Psoas muscle (tissue), 8 donors: Measurements from ENCODE around the gene NDUFA8. TPM values are rescaled to one million over a fixed set of nuclear protein-coding genes. Genes with fewer than 3 reads are reported as not detected.

Experiments used
- ATAC-seq, 4 donors: fragments of 200-7000 bp; cut with Tn5 transposase; one replicate each; pipeline ENCODE4 v1.9.1; 2020; ENCODE audit warnings: moderate library complexity in 3 of 4, mild to moderate bottlenecking in 2 of 4
- DNase-seq, 2 donors: peaks; one replicate each; pipeline ENCODE4 v3.0.0-alpha.2; 2020
- H3K27ac ChIP-seq: fragments of 200-600 bp; one replicate; pipeline ENCODE4 v1.8.0; 2022
- H3K27me3 ChIP-seq, 3 donors: fragments of 200-600 bp in 1 of 3; one replicate each; pipeline versions ENCODE4 v1.6.1 to v1.8.0; 2013 to 2022; ENCODE audit warnings: low read length in 2 of 3, mild to moderate bottlenecking in 2 of 3, moderate library complexity in 1 of 3; ENCODE audit not compliant: insufficient read depth in 3 of 3
- H3K36me3 ChIP-seq, 2 donors: fragments of 200-600 bp in 1 of 2; one replicate each; pipeline versions ENCODE4 v1.6.1 to v1.8.0; 2013 to 2022; ENCODE audit warnings: low read depth in 1 of 2, mild to moderate bottlenecking in 1 of 2, moderate library complexity in 1 of 2; ENCODE audit not compliant: insufficient read depth in 1 of 2
- H3K4me1 ChIP-seq: fragments of 200-600 bp; one replicate; pipeline ENCODE4 v1.8.0; 2022
- H3K4me3 ChIP-seq: fragments of 200-600 bp; one replicate; pipeline ENCODE4 v1.8.0; 2022; ENCODE audit warnings: mild to moderate bottlenecking
- H3K9me3 ChIP-seq: fragments of 200-600 bp; one replicate; pipeline ENCODE4 v1.8.0; 2022
- WGBS, 3 donors: extraction: QIAGEN DNeasy Blood & Tissue Kit; methylation state at CpG; one replicate each; pipeline versions ENCODE4 v1.1.6 to v1.1.7; 2013; 5-methylcytosine and 5-hydroxymethylcytosine counted together
- intact Hi-C, 2 donors: fragments of 100-400 bp; cut with DNase I; formaldehyde crosslinking; loops; one replicate each; pipeline versions ENCODE4 v1.11.0 to v1.14.2; 2022
- polyA plus RNA-seq, 3 donors: library from polyadenylated mRNA; stranded (reverse); fragments of 200-250 nt; gene quantifications; one replicate each; pipeline ENCODE4 v1.2.3, GENCODE V29; 2013
- total RNA-seq, 4 donors: library from RNA; stranded (reverse); fragmentation: NEBNext Ultra II Directional in 2 of 4; extraction: Animal tissue kit (Norgen Biotek cat#: 25700) in 2 of 4; gene quantifications; one replicate each; pipeline versions ENCODE4 v1.2.1 to v1.2.4, GENCODE V29; 2021 to 2023
- TF ChIP-seq, protein P1 (sequence below): fragments of 200-600 bp; IDR thresholded peaks from one replicate; pipeline ENCODE4 v1.8.0; 2022; ENCODE audit warnings: antibody characterized with exemption
- donor health status: healthy with polysubstance abuse.
- donor health status: DM: no; HTN: no; CAD: no; lungs with moderate emphysema.
- donor health status: Bipolar disorder and iron deficiency.
- donor health status: healthy.
- donor health status: DM: yes; HTN: yes; CAD: no.
- donor health status: DM: no; HTN: no; CAD: no.
- donor health status: DM: no; HTN: no; CAD: no.
- donor health status: DM: yes; HTN: yes; CAD: no.

NDUFA8 gene
- total and polyA plus RNA-seq, 7 donors = 78.9 to 257 (median 148) TPM

DNA sequence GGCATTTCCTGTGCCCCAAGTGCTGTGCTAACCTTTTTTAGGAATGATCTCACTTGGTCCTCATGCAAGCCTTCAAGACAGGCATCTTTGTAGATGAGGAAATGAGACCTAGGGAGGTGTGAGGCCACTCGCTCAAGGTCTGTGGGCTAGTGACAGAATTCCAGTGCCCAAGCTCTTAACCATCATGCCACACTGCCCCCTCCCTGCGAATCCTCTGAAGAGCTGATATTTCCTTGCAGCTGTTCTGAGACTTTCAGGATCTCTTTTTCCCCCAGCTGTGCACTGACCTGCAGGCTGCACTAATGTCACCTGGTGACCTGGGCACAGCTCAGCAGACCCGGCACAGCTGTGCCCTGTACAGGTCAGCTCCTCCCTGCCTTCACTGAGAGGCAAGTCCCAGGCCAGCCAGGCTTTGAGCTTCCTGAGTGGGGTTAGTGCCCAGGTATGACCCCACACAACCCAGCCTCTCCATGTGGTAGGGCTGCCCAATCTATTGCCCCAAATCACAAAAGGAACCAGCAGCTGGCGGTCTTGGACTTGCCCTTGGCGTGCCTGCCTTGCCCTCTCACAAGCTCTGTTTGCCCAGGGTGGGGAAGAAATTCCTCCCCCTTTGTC, 32.8 kb upstream of the NDUFA8 start:
- H3K27me3 ChIP-seq = no peaks in the 10 kb centered on the region
- intact Hi-C loops = no loop called here
- H3K36me3 ChIP-seq = no peaks in the 10 kb centered on the region
- 73 to 77% (median 75%) methylated on average over 5 of the region's 5 CpGs for WGBS, 3 donors
- H3K4me1 ChIP-seq = no peaks in the 10 kb centered on the region
- ATAC-seq (no peak), DNase-seq (no peak)
- TF ChIP-seq, protein P1, sequence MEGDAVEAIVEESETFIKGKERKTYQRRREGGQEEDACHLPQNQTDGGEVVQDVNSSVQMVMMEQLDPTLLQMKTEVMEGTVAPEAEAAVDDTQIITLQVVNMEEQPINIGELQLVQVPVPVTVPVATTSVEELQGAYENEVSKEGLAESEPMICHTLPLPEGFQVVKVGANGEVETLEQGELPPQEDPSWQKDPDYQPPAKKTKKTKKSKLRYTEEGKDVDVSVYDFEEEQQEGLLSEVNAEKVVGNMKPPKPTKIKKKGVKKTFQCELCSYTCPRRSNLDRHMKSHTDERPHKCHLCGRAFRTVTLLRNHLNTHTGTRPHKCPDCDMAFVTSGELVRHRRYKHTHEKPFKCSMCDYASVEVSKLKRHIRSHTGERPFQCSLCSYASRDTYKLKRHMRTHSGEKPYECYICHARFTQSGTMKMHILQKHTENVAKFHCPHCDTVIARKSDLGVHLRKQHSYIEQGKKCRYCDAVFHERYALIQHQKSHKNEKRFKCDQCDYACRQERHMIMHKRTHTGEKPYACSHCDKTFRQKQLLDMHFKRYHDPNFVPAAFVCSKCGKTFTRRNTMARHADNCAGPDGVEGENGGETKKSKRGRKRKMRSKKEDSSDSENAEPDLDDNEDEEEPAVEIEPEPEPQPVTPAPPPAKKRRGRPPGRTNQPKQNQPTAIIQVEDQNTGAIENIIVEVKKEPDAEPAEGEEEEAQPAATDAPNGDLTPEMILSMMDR = no peak
- H3K4me3 ChIP-seq = no peak overlapping the region
- no peaks in the 10 kb centered on the region for H3K9me3 ChIP-seq
- H3K27ac ChIP-seq = no peak overlapping the region

DNA sequence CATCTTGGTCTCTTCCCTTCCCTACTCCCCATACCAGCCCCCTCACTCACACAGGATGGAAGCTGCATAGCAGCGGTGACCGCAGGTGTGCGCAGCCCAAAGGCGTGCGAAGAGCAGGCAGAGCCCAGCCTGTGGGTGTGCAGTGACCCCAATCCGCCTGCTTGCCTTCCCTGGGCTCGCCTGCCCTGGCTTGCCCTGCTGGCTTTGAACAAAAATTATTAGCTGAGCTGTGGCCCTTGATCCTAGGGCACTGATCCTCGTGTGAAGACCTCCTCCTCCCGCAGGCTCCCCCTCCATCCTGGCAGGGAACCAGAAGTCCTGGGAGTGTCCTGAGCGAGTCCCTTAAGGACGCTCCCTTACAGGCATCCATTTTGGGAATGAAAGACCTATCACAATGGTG, 32.0 kb upstream of the NDUFA8 start:
- WGBS, 3 donors = 63 to 68% (median 63%) methylated on average over 11 of the region's 11 CpGs
- H3K36me3 ChIP-seq = no peaks in the 10 kb centered on the region
- H3K9me3 ChIP-seq = no peaks in the 10 kb centered on the region
- TF ChIP-seq, protein P1 = no peak
- no peaks in the 10 kb centered on the region for H3K27me3 ChIP-seq
- H3K27ac ChIP-seq = no peak overlapping the region
- ATAC-seq (no peak), DNase-seq (no peak)
- intact Hi-C loops = no loop called here
- no peak overlapping the region for H3K4me3 ChIP-seq
- H3K4me1 ChIP-seq = no peaks in the 10 kb centered on the region

DNA sequence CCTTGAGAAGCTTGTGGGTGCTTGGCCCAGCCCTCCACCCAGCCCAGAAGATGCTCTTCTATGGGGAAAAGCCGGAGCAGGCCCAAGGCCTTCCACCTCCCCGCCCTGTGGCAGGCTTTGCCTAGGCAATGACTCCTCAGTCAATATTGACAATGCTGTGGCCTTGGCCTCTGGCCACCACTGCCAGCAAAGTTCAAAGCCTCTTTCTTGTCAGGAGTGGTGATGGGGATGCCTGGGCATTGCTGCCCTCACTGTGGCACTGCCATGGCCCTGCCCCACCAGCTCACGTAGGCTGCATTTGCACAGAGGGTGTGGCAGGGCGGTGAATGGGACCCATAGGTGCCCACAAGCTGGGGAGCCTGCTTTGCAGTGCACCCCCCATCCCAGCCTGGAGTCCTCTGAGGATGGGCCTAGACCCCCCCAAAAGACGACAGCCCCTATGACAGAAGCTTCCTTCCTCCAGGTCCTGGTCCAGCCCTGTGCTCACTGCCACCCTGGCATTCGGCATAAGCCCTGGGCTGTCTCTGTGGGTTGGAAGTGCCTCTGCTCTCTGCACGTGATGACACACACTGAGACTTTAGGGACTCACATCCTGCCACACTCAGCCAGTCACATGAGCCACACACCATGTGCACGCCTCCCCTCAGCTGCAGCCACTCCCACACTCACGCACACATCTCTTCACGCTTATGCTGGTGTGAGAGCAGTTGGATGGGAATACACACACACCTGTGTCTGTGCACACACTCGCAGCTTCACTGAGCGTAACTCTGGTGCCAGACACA, 31.2 kb upstream of the NDUFA8 start:
- Histone ChIP-seq H3K9me3 (no peaks in the 10 kb centered on the region), H3K4me3 (no peak overlapping the region), H3K27ac (no peak overlapping the region), H3K36me3 (no peaks in the 10 kb centered on the region), H3K4me1 (no peaks in the 10 kb centered on the region), H3K27me3 (no peaks in the 10 kb centered on the region)
- TF ChIP-seq, protein P1 = no peak
- no peak for DNase-seq
- intact Hi-C loops = no loop called here
- whole genome bisulfite sequencing, 3 donors = 78 to 83% (median 83%) methylated on average over 12 of the region's 12 CpGs
- no peak for ATAC-seq

DNA sequence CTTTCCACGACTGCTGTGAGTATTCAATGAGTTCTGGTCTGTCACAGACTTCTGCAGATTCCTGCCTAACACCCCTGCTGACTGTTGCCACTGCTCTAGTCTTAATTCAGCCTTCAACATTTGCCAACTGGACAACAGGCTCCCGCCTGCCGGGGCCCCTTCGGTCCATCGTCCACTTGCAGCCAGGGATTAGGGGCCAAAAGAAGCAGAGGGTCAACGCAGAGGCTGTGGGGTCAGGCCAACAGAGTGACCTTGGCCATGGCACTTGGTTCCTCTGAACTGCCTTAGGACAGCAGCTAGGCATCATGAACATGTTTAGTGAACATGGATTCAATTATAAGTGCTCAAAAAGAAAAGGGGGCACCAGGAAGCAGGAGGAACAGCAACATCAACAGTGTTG, 28.8 kb upstream of the NDUFA8 start:
- Histone ChIP-seq H3K9me3 (no peaks in the 10 kb centered on the region), H3K36me3 (no peaks in the 10 kb centered on the region), H3K4me3 (no peak overlapping the region), H3K27ac (no peak overlapping the region), H3K4me1 (no peaks in the 10 kb centered on the region), H3K27me3 (no peaks in the 10 kb centered on the region)
- ATAC-seq (no peak), DNase-seq (no peak)
- TF ChIP-seq, protein P1 = no peak
- intact Hi-C loops = loop anchor here in 1 of 2 donors (1.0 kb wide), 1 partner anchor 124 kb away; no protein-coding TSS in a partner anchor
- 72 to 78% (median 76%) methylated on average over 6 of the region's 6 CpGs for WGBS, 3 donors
